Glomerular endothelial cell (primary cell): ENCODE data around the gene GGCT. TPM values are rescaled to one million over a fixed set of nuclear protein-coding genes. Genes with fewer than 3 reads are reported as not detected.
A peak's percentile ranks its signal among the peaks of the same experiment; 100 is the strongest.
"Not testable (repeated sequence)": the region's sequence is repeated elsewhere in the genome, so short reads cannot be mapped to it uniquely, and the experiment has no call there.

Experiments used
- DNase-seq: peaks from one replicate; pipeline ENCODE4 v3.0.0-alpha.2; 2011; ENCODE audit warnings: low read depth, low spot score; ENCODE audit errors: extremely low read depth
- total RNA-seq: library from RNA; depleted of rRNA; stranded (reverse); fragments of >200 nt; gene quantifications from 2 replicates; pipeline ENCODE4 v1.2.3, GENCODE V29; 2015

GGCT gene
- total RNA-seq, 1 donor from 2014 or later: 33.8 TPM

GRCh38 chr7:30519122-30519521 is 14.5 kb upstream of the GGCT start:
- DNase-seq: no peak

GRCh38 chr7:30515761-30516160 is 11.1 kb upstream of the GGCT start:
- DNase-seq: no peak

GRCh38 chr7:30514776-30515175 is 10.1 kb upstream of the GGCT start:
- DNase-seq: no peak

GRCh38 chr7:30514177-30514576 is 9.5 kb upstream of the GGCT start:
- DNase-seq: no peak

GRCh38 chr7:30513762-30514161 is 9.1 kb upstream of the GGCT start:
- DNase-seq: no peak

- no peak for DNase-seq
These were observed 7.5 kb upstream of the GGCT start for GRCh38 chr7:30511973-30512662.

- DNase-seq: no peak
These were observed 6.9 kb upstream of the GGCT start for GRCh38 chr7:30511494-30511893.

GRCh38 chr7:30510124-30511075 is 5.8 kb upstream of the GGCT start:
- peak; percentile 31 for DNase-seq

- DNase-seq: not testable (repeated sequence)
These were observed 4.7 kb upstream of the GGCT start for GRCh38 chr7:30509171-30509857.

GRCh38 chr7:30507346-30507900 is 2.8 kb upstream of the GGCT start:
- not testable (repeated sequence) for DNase-seq

GRCh38 chr7:30505174-30505697 is 607 bp upstream of the GGCT start:
- DNase-seq: no peak

GRCh38 chr7:30503274-30504212 is 1.1 kb downstream of the GGCT start:
- DNase-seq: no peak

- no peak for DNase-seq
These were observed 2.0 kb downstream of the GGCT start for GRCh38 chr7:30502470-30503251.

GRCh38 chr7:30501264-30501663 is 3.4 kb downstream of the GGCT start:
- no peak for DNase-seq

GRCh38 chr7:30493228-30493627 is 11.4 kb downstream of the GGCT start:
- DNase-seq: no peak

- DNase-seq: no peak
These were observed 13.2 kb downstream of the GGCT start for GRCh38 chr7:30491417-30491816.

GRCh38 chr7:30487371-30487770 is 17.3 kb downstream of the GGCT start:
- DNase-seq: no peak

GRCh38 chr7:30485667-30486066 is 19.0 kb downstream of the GGCT start:
- no peak for DNase-seq

GRCh38 chr7:30481416-30481815 is 23.2 kb downstream of the GGCT start:
- not testable (repeated sequence) for DNase-seq
